HepG2 (cell line): Measurements from ENCODE around the gene ART5. TPM values are rescaled to one million over a fixed set of nuclear protein-coding genes. Genes with fewer than 3 reads are reported as not detected.
A peak's percentile ranks its signal among the peaks of the same experiment; 100 is the strongest.

Experiments used
- AKAP8 ChIP-seq: sonication (generic); formaldehyde crosslinking; IDR thresholded peaks from 2 replicates; pipeline ENCODE4 v1.5.1; 2020; ENCODE audit warnings: mild to moderate bottlenecking, missing genetic modification reagents
- ATF5 ChIP-seq: sonication (generic); formaldehyde crosslinking; IDR thresholded peaks from 2 replicates; pipeline ENCODE4 v1.4.0; 2020; ENCODE audit warnings: mild to moderate bottlenecking, low read depth, missing genetic modification reagents
- FOXK2 ChIP-seq: fragments of 450-650 bp; IDR thresholded peaks from 2 replicates; pipeline ENCODE4 v1.6.1; 2016
- GATA4 ChIP-seq: sonication (generic); IDR thresholded peaks from 2 replicates; pipeline ENCODE4 v1.6.1; 2016; ENCODE audit warnings: antibody characterized with exemption, low read depth, borderline replicate concordance
- JUN ChIP-seq: sonication (generic); formaldehyde crosslinking; IDR thresholded peaks from 2 replicates; pipeline ENCODE4 v1.4.0; 2020; ENCODE audit warnings: mild to moderate bottlenecking, missing genetic modification reagents
- KDM6A ChIP-seq: IDR thresholded peaks from 2 replicates; pipeline ENCODE4 v1.6.1; 2016; ENCODE audit warnings: low read depth
- MZF1 ChIP-seq: sonication (generic); formaldehyde crosslinking; IDR thresholded peaks from 2 replicates; pipeline ENCODE4 v1.8.1; 2023; ENCODE audit warnings: mild to moderate bottlenecking, missing genetic modification reagents, borderline replicate concordance
- PITX1 ChIP-seq: sonication (generic); formaldehyde crosslinking; IDR thresholded peaks from 2 replicates; pipeline ENCODE4 v1.5.1; 2020; ENCODE audit warnings: mild to moderate bottlenecking, missing genetic modification reagents
- POLR2G ChIP-seq: fragments of 200-400 bp; formaldehyde crosslinking; IDR thresholded peaks from 2 replicates; pipeline ENCODE4 v1.6.1; 2018; ENCODE audit warnings: mild to moderate bottlenecking, low read depth, low read length, moderate library complexity
- RCOR2 ChIP-seq: IDR thresholded peaks from 2 replicates; pipeline ENCODE4 v1.6.1; 2016; ENCODE audit warnings: missing biosample characterization, missing genetic modification reagents
- SNAPC2 ChIP-seq: sonication (generic); formaldehyde crosslinking; IDR thresholded peaks from 2 replicates; pipeline ENCODE4 v1.8.1; 2022; ENCODE audit warnings: mild to moderate bottlenecking, missing genetic modification reagents
- SUZ12 ChIP-seq: fragments of 150-350 bp; IDR thresholded peaks from 2 replicates; pipeline ENCODE4 v1.6.1; 2014; ENCODE audit warnings: low read depth, low read length
- ZEB1 ChIP-seq: IDR thresholded peaks from 2 replicates; pipeline ENCODE4 v1.6.1; 2012; ENCODE audit warnings: mild to moderate bottlenecking, low read depth, inconsistent platforms; ENCODE audit not compliant: insufficient replicate concordance
- ZNF335 ChIP-seq: sonication (generic); formaldehyde crosslinking; IDR thresholded peaks from 2 replicates; pipeline ENCODE4 v1.4.0; 2020; ENCODE audit warnings: missing genetic modification reagents
- ZNF549 ChIP-seq: sonication (generic); formaldehyde crosslinking; IDR thresholded peaks from 2 replicates; pipeline ENCODE4 v1.5.0; 2020; ENCODE audit warnings: missing genetic modification reagents
- ZNF646 ChIP-seq: sonication (generic); formaldehyde crosslinking; IDR thresholded peaks from 2 replicates; pipeline ENCODE4 v1.9.0; 2021; ENCODE audit warnings: mild to moderate bottlenecking, missing genetic modification reagents
- ZNF7 ChIP-seq: IDR thresholded peaks from 2 replicates; pipeline ENCODE4 v1.6.1; 2016; ENCODE audit warnings: missing biosample characterization, missing genetic modification reagents
- ZSCAN20 ChIP-seq: sonication (generic); formaldehyde crosslinking; IDR thresholded peaks from 2 replicates; pipeline ENCODE4 v1.4.0; 2020; ENCODE audit warnings: missing genetic modification reagents, mild to moderate bottlenecking, borderline replicate concordance
- ZSCAN31 ChIP-seq: sonication (generic); formaldehyde crosslinking; IDR thresholded peaks from 2 replicates; pipeline ENCODE4 v1.5.0; 2020; ENCODE audit warnings: low read depth, mild to moderate bottlenecking, missing genetic modification reagents
- polyA plus RNA-seq, 8 experiments: library from polyadenylated mRNA; depleted of rRNA in 3 of 8; stranded (reverse) in 7 of 8; unstranded in 1 of 8; fragments of >200 nt; fragmentation: Illumina TruSeq in 4 of 8; extraction: Trizol in 4 of 8; gene quantifications; 2 replicates each; pipeline versions ENCODE4 v1.2.1 to v1.2.3, GENCODE V29; 2011 to 2016; ENCODE audit warnings: low read depth in 4 of 8, missing spikeins in 1 of 8, mixed read lengths in 1 of 8; ENCODE audit not compliant: insufficient read depth in 1 of 8
- total RNA-seq, 5 experiments: library from RNA; depleted of rRNA; stranded (reverse); fragments of >200 nt; fragmentation: Illumina TruSeq; extraction: Trizol; gene quantifications; 2 replicates each; pipeline ENCODE4 v1.2.3, GENCODE V29; 2016; ENCODE audit warnings: low read depth in 1 of 5
- TF ChIP-seq, protein P1 (sequence below): sonication (generic); formaldehyde crosslinking; IDR thresholded peaks from 2 replicates; pipeline ENCODE4 v1.4.0; 2020; ENCODE audit warnings: missing genetic modification reagents
- TF ChIP-seq, protein P2 (sequence below): sonication (generic); formaldehyde crosslinking; IDR thresholded peaks from 2 replicates; pipeline ENCODE4 v1.5.1; 2020; ENCODE audit warnings: missing genetic modification reagents, mild to moderate bottlenecking, borderline replicate concordance

The ART5 gene
- total and polyA plus RNA-seq, 2 of the 13 experiments (the other 11 are each of a cell fraction or from before 2014, with no cell fraction given): 0.55 to 0.93 TPM

DNA sequence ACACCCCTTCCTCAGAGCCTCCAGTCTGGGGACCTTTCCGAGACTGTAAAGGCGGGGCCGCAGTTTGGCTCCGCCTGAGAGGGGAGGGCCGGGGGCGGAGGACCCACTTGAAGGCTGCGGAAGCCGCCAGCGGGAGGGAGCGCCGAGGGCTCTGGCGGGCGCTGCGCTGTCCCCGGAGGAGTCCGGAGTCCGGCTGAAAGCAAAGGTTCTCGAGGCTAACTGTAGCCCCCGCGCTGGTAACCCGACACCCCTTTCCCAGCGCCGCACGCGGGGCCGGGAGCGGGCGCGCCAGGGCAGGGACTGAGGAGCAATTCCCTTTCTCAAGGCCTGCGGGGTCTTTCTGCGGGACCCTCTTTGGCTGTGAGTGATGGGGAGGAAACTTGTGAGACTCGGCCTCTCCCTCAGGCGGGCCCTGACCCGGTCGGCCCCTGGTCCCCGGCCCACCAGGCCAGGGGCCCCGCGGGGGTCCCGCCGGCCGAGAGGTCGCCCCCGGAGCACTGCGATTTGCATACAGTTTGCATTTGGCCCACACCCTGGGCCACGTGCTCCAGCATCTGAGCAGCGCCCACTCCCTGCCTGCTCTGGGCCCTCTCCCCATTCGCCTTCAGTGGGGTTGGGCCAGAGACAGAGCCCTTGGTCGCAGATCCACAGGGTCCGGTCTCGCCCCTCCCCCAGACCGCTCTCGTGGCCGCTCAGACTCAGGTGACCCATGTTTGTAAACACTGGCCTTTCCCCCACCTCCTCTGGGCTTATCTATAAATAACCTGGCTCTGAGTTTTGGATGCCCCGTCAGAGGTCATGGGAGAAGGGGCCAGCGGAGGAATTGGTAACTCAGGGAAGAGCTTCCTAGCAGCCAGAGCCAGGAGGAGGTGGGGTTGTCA lies 519 bp upstream of the ART5 start (continued):
- no peak for TF ChIP-seq PITX1 (CRISPR knock-in tag)
- no peak for TF ChIP-seq ZNF335
- TF ChIP-seq, protein P1, sequence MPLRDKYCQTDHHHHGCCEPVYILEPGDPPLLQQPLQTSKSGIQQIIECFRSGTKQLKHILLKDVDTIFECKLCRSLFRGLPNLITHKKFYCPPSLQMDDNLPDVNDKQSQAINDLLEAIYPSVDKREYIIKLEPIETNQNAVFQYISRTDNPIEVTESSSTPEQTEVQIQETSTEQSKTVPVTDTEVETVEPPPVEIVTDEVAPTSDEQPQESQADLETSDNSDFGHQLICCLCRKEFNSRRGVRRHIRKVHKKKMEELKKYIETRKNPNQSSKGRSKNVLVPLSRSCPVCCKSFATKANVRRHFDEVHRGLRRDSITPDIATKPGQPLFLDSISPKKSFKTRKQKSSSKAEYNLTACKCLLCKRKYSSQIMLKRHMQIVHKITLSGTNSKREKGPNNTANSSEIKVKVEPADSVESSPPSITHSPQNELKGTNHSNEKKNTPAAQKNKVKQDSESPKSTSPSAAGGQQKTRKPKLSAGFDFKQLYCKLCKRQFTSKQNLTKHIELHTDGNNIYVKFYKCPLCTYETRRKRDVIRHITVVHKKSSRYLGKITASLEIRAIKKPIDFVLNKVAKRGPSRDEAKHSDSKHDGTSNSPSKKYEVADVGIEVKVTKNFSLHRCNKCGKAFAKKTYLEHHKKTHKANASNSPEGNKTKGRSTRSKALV (CRISPR knock-in tag): peak; percentile 21; the same call in 1 of the 2 replicates
- TF ChIP-seq SNAPC2 (CRISPR knock-in tag): peak; percentile 96
- TF ChIP-seq ZSCAN31 (CRISPR knock-in tag): no peak
- no peak for TF ChIP-seq GATA4
- no peak for TF ChIP-seq ZNF7 (CRISPR knock-in tag)
- TF ChIP-seq ZNF549 (CRISPR knock-in tag): no peak
- TF ChIP-seq POLR2G: peak; percentile 70
- no peak for TF ChIP-seq KDM6A (CRISPR knock-in tag)
- TF ChIP-seq ZSCAN20 (CRISPR knock-in tag): no peak
- TF ChIP-seq MZF1: no peak
- no peak for TF ChIP-seq JUN (CRISPR knock-in tag)
- no peak for TF ChIP-seq SUZ12
- TF ChIP-seq FOXK2: no peak
- TF ChIP-seq, protein P2, sequence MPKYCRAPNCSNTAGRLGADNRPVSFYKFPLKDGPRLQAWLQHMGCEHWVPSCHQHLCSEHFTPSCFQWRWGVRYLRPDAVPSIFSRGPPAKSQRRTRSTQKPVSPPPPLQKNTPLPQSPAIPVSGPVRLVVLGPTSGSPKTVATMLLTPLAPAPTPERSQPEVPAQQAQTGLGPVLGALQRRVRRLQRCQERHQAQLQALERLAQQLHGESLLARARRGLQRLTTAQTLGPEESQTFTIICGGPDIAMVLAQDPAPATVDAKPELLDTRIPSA (CRISPR knock-in tag): no peak
- no peak for TF ChIP-seq RCOR2 (CRISPR knock-in tag)
- TF ChIP-seq AKAP8 (CRISPR knock-in tag): no peak
- TF ChIP-seq ZEB1: no peak
- TF ChIP-seq ATF5: no peak
- no peak for TF ChIP-seq ZNF646 (CRISPR knock-in tag)
